Activated T-helper 1 cell treated with anti-CD3 and anti-CD28 coated beads, Interleukin-12 subunit alpha, Interleukin-12 subunit beta, Interleukin-2, Interleukin-4 antibody, amounts not matched to agents 30 ng/mL and 10 ng/mL and 1 ng/mL, durations not matched to agents 14 hours and 24 hours and 36 hours (primary cell): ENCODE results near the gene SSX7. TPM values are rescaled to one million over a fixed set of nuclear protein-coding genes. Genes with fewer than 3 reads are reported as not detected.

ENCODE experiments used
- total RNA-seq: library from RNA; stranded (reverse); gene quantifications from 2 replicates; pipeline ENCODE4 v1.2.3, GENCODE V29; 2022

Gene SSX7
- total RNA-seq, 1 donor from 2014 or later = not detected

Other genes with a start within 250 kb of the SSX7 start
- not detected in 2 replicates for gene XAGE1A, start 159.1 kb downstream of the SSX7 start, total RNA-seq
- gene XAGE1B, start 137.8 kb downstream of the SSX7 start, total RNA-seq = not detected in 2 replicates
- not detected in 2 replicates for gene SSX2, start 52.3 kb upstream of the SSX7 start, total RNA-seq
- not detected in 2 replicates for gene SSX2B, start 96.4 kb upstream of the SSX7 start, total RNA-seq
- not detected in 2 replicates for gene SPANXN5, start 142.5 kb upstream of the SSX7 start, total RNA-seq
- not detected in 2 replicates for gene XAGE5, start 156.4 kb upstream of the SSX7 start, total RNA-seq
- gene XAGE3, start 213.2 kb upstream of the SSX7 start, total RNA-seq = not detected in 2 replicates
- gene FAM156B, start 242.4 kb upstream of the SSX7 start, total RNA-seq = 18.6 and 24.1 TPM in 2 replicates